EH (cell line): Measurements from ENCODE around the gene FAM163A.
"Not testable (repeated sequence)": the region's sequence is repeated elsewhere in the genome, so short reads cannot be mapped to it uniquely, and the experiment has no call there.

Source experiments
- DNase-seq: peaks from one replicate; pipeline ENCODE4 v3.0.0-alpha.2; 2015; ENCODE audit warnings: low read depth

The FAM163A gene

DNA sequence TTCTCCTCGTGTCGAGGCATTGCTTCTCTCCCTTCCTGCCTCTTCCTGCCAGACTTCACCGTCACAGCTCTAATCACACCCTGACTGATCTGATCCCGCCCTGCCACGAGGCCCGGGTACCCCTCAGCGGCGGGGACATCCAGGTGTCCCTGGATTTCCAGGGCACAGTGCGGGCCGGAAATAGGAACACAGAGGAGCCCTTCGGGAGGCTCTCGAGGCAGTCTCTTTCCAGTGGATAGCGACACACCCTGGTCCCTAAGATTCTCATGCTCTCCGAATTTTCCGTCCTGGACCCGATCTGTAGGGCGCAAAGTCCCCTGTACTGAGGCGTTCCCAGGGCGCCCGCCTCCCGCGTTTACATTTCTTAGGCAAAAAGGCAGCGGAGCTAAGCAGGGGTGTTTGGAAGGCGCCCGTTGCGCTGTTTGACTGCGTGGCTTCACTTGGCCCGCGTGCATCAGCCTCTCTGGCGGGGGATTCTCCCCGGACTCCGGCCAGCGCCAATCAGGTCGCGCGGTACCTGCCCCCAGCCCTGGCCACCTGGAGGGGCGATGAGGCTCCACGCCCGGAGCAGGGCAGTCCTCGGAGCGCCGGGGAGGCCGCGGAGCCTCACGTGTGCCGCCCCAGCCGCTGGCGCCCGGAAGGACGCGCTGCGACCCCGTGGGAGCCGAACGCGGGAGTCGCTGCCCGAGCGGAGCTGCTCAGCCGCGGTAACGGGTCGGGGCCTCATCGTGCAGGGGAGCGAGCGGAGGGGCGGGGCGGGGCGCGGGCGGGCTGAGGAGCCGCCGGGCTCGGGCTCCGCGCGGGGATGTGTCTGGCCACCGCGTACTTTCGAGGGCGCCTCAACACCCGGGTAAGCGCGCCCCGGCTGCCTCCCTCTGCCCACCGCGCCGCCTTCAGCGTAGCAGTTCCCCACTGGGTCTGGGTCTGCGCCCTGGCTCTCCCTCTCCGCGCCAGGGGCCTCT, at the start of gene FAM163A:
Gene FAM163A (plus strand): TSS at position 575 of the 962 bp plus-strand sequence. CDS start 69,807 bp downstream, outside the sequence.
- DNase-seq = no peak

DNA sequence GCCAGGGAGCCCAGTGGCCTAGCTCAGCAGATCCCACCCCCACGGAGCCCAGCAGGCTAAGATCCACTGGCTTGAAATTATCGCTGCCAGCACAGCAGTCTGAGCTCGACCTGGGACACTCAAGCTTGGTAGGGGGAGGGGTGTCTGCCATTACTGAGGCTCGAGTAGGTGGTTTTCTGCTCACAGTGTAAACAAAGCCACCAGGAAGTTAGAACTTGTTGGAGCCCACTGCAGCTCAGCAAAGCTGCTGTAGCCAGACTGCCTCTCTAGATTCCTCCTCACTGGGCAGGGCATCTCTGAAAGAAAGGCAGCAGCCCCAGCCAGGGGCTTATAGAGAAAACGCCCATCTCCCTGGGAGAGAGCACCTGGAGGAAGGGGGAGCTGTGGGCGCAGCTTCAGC, 48.6 kb upstream of the FAM163A start:
- DNase-seq = not testable (repeated sequence)

DNA sequence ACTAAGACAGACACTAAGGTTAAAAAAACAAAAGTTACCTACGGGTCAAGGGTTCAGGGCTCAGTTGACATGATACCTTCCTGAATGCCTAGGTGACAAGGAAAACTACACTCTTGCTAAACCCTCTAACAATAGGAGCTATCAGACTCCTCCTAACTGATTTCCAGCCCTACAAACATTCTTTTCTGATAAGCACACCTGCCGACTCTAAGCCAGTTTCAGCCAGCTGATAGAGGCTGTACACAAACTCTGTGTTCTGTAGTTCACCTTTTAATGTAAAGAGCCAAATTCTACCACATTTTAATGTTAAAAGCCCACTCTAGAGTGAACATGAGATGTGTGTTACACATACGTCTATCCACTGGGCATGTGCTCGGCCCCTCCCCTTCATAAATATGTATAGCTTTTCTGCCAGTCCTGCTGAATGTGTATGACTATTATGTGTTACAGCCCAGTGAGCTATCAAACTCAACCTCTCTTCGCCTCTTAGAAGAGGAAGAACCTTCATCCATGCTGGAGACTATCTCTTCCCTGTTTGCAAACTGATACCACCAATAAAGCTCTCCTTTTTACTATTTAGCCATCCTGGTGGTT, 40.0 kb upstream of the FAM163A start:
- no peak for DNase-seq

DNA sequence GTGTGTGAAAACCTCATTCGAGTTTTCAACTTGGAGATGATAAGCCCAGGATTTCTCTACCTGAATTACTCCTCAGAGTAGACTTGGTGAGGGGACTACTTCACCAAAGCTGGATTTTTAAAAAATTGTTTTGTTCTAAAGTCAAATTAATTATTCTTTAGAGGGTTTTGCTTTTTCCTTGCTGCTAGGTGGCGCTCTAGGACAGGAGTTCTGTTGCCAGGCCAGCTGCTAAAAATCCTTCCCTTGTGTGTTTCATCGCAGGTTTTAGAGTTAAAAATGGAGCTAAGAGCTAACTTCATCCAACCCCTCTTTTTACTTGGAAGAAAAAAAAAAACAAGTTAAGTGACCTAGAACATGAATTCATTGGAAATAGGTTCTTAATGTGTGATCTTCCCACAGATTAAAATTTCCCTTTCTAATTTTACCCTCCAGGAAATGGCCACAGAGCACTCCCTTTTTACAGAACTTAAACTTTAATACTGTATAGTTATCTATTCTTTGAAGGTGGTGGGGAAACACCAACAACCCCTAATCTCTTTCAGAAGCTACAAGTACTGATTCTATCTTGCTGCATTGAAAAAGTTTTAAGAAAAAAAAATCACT, 36.7 kb upstream of the FAM163A start:
- DNase-seq = peak; percentile 70

DNA sequence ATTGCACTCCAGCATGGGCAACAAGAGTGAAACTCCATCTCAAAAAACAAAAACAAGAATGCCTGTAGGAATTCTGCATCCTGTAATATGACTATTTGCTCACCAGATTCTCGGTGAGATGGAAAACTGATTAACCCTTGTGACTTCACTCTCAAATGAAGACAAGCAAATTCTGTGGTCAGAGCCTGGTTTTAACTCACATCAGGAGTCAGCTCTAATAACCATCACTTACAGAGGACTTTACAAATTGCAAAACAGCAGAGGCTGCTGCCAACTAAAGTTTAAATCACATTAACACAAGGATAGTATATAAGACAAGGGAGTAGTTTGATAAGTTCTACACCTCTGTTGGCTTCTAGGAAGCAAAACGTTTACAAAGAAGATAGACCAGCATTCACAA, 35.7 kb upstream of the FAM163A start:
- DNase-seq = no peak

DNA sequence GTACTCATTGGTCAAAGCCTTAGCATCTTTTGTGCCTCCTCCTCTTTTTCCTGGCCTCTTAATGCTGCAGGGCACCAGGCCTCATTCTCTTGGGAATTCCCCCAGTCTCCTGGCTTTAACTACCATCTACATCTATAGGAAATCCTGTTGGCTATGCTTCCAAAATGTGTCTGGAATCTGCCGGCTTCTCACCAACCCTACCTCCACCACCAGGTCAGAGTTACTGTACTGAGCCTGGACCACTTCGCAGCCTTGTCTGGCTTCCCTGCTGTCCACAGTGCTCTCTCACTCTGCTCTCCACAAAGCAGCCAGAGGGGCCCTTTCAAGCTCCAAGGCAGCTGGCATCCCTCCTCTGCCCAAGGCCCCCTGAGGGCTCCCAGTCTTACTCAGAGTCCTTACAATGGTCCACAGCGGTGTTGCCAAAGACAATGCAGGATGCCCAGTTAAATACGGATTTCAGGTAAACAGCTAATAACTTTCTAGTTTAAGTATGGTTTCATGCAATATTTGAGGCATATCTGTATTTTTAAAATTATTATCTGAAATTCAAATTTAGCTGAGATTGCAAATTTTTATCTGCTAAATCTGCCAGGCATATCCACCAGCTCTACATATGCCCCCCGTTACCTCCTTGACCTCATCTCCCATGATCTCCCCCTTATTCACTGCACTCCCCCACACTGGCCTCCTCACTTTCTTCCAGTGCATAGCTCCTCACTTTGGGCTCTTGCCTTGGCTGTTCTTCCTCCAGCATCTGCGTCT, 34.5 kb upstream of the FAM163A start:
- no peak for DNase-seq

DNA sequence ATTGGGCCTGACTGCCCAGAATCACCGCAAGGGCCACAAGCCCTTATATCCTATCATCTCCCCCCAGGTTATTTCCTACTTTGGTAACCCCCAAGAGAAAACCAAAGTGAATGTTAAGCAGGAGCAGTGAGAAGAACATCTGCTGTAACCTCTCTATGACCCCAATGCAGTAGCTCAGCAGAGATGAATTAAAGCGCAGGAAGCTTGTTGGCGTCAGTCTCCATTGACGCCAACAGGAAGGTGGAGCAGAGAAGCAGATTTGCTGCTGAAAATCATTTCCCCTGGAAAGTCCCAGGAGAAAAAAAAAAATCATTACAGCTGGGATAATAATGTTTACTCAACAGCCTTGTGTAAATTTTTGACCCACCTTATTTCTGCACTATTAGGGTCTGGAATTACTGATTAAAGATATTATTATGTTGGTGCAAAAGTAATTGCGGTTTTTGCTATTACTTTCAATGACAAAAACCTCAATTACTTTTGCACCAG, 33.2 kb upstream of the FAM163A start:
- DNase-seq = peak; percentile 54

DNA sequence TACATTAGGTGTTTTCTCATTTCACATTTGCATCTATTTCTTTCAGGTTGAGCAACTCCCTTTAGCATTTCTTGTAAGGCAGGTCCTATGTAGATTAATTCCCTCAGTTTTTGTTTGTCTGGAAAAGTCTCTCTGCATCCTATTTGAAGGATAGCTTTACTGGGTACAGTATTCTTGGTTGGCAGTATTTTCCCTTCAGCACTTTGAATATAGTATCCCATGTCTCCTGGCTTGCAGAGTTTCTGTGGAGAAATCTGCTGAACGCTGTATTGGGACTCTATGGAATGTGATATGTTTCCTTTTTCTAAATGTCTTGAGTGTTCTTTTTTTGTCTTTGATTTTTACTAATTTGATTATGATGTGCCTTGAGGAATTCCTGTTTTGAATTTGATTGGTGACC, 28.9 kb upstream of the FAM163A start:
- DNase-seq = no peak

DNA sequence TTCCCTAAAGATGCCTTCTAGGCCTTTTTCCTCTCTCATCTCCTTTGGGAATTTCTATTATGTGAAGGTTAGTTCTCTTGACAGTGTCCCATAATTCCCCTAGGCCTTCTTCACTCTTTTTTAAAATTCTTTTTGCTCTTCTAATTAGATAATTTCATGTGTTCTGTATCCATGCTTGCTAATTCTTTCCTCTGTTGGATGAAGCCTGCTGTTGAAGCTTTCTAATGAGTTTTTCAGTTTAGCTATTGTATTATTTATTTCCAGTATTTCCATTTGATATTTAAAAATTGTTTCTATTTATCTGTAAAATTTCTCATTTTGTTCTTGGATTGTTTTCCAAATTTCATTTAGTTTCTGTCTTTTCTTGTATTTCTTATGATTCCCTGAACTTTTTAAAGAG, 28.5 kb upstream of the FAM163A start:
- DNase-seq = no peak

DNA sequence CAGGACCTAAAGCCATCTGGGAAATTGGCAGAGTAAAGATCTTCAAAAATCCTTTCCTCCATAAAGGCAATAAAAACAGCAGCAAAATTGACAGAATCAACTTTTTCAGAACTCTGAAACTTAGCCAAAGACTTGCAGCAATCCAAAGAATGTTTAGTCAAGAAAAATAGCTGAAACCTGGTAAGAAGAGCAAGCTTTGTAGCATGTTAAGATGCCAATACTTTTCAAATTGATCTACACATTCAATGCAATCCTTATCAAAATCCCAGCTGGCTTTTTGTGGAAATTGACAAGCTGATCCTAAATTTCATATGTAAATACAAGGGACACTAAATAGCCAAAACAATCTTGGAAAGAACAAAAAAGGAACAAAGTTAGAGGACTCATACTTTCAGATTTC, 23.8 kb upstream of the FAM163A start:
- no peak for DNase-seq

DNA sequence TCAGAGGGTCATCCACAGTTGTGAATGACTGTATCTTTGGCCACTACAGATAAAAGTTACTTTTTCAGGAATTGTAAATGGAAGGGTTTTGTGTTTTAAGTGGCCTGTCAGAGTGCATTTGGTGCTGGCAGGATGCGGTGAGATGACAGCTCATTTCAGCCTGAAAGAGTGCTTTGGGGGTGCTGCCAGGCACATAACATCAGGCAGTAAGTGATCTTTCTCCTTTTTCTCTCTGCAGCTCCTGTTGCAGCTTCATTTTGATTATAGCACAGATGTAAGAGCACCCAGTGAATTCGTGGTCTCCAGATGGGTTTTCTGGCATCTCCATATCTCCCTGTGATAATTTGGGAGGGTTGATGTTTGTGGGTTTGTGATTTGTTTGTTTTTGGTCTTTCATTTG, 14.8 kb upstream of the FAM163A start:
- no peak for DNase-seq

DNA sequence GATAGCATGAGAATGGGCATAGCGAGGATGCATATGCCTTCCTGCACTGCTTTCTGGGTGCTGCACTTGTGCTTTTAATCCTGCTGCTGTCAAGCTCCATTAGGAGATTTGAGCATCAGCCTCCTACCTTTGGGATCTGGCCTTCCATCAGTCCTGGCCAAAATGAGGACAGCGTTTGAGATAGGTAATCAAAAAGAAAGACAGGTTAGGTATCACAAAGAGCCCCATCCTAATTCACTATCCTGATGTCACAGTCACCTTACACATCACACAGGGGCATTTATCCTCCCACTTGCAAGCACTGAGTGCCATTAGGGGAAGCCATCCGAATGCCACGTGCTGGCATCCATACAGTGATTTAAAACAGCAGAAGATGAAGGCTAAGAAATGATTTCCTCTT, 13.2 kb upstream of the FAM163A start:
- no peak for DNase-seq

DNA sequence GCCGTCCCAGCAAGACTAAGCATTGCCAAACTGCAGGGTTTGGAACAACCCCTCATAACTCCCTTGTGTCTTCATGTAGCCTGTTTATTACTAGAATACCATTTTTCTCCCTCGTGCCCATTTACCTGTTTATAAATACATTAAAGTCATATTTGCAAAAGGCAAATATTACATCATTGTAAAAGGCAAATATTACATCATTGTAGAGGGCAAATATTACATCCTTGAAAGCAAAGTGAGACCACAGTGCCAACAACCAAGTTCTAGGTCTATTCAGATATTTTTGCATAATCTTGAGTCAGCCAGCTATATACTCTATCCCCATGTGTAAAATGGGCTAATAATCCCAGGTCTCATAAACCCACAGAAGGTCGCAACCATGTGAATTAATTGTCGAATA, 11.4 kb upstream of the FAM163A start:
- no peak for DNase-seq

DNA sequence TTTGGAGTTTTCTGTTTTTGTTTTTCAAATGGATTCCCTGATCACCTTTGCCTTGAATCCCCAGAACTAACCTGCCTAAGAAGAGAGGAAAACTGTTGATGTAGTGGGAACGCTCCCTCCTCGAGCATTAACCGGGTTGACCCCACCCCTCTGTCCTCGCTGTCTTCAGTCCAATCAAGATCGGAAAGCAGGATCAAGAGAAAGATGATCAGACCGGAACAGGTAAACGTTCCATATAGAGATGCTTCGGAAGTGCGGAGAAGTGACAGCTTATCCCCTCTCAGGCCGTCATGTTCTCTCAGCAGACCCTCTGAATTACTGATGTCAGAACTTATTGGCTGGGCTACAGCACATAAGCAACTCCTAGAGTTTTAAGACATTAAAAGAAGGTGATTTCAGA, 800 bp upstream of the FAM163A start:
- no peak for DNase-seq

DNA sequence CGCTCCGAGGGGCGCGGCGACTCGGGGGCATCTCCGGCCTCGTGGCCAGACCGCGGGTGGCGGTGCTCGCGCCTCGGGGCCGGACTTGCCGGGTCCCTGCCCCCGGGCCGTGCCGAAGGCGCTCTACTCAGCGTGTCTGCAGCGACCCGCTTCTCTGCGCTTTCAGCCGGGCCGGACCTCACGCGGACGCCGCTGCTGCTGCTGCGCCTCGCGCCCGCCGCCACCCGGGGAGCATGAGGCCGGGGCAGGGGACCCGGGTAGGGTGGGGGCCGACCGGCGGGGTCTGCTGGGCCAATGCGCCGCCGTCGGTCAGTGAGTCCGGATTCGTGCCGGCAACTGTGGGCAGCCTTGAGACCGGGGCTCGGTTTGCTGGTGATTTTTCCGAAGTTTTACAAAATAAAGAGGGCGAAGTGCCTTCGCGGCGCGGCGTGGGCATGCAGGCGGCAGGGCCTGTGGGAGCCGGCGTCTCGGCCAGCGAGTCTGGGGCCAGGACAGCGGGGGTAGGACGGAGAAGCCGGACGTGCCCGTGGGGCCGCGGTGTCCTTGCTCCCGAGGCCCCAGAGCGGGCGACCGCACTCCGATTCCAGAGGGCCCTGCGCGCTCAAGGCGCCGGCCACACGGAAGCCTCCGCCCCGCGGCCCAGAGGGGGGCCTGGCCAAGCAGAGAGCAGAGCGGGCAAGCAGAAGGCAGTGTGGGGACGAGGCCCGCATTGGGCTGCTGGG, 749 bp downstream of the FAM163A start:
- no peak for DNase-seq

DNA sequence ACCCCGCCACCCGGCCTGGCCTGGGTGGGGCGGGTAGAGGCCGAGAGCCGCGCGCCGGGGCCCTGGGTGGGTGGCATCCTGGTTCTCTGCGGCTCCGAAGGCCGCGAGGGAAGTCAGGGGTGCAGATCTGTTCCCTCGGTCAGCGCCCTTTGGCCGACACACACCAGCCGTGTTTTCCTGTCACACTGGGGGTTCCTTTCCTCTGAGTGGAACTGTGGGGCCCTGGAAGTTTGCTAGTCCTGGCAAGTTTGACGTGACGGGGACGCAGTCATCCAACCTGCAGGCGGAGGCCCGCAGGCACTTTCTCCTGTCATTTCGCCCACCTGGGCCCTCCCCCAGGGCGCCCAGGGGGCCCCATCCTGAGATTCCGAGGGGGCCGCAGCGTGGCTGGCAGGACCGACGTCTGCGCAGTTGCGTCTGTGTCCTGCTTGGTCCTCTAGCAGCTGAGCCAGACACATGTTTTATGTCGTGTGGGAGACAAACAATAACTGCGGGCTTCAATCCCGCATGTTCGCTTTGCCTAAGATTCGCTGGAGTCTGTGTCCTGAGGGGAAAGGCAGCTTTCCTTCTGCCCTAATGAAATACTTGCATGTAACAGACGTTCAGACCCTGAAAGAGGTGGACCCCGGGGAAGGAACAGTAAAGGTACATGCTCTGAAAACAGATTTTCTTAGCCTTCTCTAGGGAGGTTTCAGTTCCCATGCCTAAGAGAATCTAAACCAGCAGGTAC, 1.5 kb downstream of the FAM163A start:
- DNase-seq = no peak

DNA sequence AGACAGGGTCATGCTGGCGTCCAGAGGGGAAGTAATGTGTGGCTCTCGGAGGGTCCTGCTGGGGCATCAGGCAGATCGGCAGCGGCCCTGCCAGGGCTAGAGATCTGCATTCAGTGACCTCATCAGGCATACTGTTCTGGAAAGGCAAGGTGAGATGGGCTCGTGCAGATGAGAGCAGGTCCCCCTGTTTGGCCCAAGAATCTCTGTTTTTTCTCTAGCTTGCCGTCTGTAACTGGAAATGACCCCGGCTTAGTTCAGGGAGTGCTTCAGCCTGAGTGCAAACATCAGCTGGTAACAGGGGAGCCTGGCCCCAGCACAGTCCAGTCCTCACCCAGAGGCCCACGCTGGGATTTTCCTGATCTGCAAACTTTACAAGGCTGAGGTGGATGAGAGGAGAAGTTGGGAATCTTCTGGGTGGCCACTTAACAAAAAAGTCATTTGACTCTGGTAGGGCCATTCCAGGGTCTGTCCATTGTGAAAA, 2.1 kb downstream of the FAM163A start:
- no peak for DNase-seq

DNA sequence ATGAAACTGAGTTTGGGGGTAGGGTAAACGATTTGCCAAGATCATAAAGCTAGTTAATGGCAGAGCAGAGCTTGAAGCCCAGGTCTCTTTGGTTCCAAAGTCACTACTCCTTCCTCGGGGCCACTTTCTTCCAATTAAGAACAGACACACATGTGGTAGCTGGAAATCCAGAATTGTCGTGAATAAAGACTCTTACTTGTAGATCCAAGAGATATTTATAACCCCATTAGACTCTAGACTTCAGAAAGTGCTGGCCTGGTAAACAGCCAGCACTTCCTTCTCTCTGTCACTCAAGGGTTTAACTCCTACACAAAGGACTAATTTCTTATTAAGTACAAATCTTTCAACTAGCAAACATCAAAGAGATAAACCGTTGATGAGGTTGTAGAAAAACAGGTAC, 2.7 kb downstream of the FAM163A start:
- no peak for DNase-seq

DNA sequence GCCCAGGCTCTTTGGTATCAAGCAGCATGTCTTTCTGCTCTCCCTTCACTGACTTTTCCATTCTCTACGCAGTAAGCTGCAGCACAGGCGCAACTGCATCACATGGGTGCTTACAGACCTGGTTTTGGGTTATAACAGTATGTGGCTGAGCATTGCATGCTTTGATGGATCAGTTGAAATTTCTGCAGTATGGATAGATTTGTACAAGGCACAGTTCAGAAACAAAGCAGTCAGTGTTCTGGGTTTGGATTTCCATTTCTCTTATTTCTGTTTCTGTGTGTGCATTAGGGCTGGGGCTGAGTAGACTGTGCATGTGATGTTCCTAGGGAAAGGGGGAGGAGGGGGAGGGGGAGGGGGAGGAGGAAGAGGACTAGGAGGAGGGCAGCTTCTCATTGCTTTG, 4.5 kb downstream of the FAM163A start:
- DNase-seq = no peak

DNA sequence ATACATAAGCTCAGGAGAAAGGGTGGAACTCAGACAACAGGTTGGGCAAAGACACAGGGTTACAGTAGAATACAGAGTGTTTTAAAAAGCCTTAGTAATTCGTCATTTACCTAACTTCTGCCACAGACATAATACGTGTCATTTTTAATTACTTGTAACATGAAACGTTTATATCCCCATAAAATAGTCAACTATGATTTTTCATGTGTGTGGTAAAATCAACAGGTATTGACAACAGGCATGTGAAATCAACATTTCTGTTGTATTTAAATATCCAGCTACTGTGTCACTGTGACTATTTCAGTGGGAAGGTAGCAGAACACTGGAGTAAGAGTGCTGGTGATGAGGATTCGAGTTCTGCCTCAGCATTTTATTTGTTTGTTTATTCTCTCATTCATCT, 5.7 kb downstream of the FAM163A start:
- no peak for DNase-seq

DNA sequence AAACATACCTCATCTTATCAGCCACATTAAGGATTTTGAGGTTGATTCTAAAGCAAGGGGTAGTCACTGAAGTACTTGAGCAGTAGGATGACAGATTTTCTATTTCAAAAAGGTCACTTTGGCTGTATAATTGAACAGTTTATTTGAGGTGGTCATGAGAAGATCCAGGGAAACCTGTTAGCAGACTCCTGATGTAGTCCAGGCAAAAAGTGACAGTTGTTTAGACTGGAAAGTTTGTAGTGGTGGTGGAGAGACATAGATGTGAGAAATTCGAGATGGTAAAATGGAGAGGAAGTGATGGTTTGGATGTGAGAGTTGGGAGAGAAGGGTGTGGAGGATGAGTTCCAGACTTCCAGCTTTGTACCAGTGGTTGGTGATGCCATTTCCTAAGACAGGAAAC, 7.5 kb downstream of the FAM163A start:
- DNase-seq = no peak
